IMR-90 (cell line): ENCODE measurements around the gene ADTRP.
"Not testable (repeated sequence)": the region's sequence is repeated elsewhere in the genome, so short reads cannot be mapped to it uniquely, and the experiment has no call there.

Source experiments
- POLR2A ChIP-seq: IDR thresholded peaks from 2 replicates; pipeline ENCODE4 v1.6.1; 2012; ENCODE audit warnings: mild to moderate bottlenecking, low read depth, low read length
- SMC3 ChIP-seq: fragments of 150-350 bp; IDR thresholded peaks from 2 replicates; pipeline ENCODE4 v1.6.1; 2016; ENCODE audit warnings: low read depth, mild to moderate bottlenecking, antibody characterized with exemption, low read length, moderate library complexity
- TF ChIP-seq, protein P1 (sequence below): conservative IDR thresholded peaks from 2 replicates; pipeline ENCODE4 v1.5.1; 2012; ENCODE audit warnings: mild to moderate bottlenecking, low read depth, low read length, improper control_type of control experiment

GRCh38 chr6:11689400-11689799 is 89.2 kb downstream of the ADTRP start:
- TF ChIP-seq POLR2A, SMC3: not testable (repeated sequence)
- TF ChIP-seq, protein P1, sequence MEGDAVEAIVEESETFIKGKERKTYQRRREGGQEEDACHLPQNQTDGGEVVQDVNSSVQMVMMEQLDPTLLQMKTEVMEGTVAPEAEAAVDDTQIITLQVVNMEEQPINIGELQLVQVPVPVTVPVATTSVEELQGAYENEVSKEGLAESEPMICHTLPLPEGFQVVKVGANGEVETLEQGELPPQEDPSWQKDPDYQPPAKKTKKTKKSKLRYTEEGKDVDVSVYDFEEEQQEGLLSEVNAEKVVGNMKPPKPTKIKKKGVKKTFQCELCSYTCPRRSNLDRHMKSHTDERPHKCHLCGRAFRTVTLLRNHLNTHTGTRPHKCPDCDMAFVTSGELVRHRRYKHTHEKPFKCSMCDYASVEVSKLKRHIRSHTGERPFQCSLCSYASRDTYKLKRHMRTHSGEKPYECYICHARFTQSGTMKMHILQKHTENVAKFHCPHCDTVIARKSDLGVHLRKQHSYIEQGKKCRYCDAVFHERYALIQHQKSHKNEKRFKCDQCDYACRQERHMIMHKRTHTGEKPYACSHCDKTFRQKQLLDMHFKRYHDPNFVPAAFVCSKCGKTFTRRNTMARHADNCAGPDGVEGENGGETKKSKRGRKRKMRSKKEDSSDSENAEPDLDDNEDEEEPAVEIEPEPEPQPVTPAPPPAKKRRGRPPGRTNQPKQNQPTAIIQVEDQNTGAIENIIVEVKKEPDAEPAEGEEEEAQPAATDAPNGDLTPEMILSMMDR, result not testable (repeated sequence)
